Right ventricle myocardium superior (tissue), 1 donor: Measurements from ENCODE around the gene YAE1. TPM values are rescaled to one million over a fixed set of nuclear protein-coding genes. Genes with fewer than 3 reads are reported as not detected.
A peak's percentile ranks its signal among the peaks of the same experiment; 100 is the strongest.
"Not testable (repeated sequence)": the region's sequence is repeated elsewhere in the genome, so short reads cannot be mapped to it uniquely, and the experiment has no call there.

ENCODE experiments used
- ATAC-seq: fragments of 200-7000 bp; cut with Tn5 transposase; one replicate; pipeline ENCODE4 v1.9.1; 2020; ENCODE audit warnings: mild to moderate bottlenecking; ENCODE audit not compliant: poor library complexity
- DNase-seq: peaks from one replicate; pipeline ENCODE4 v3.0.0-alpha.2; 2020
- intact Hi-C: fragments of 100-400 bp; cut with DNase I; formaldehyde crosslinking; loops from one replicate; pipeline ENCODE4 v1.11.2; 2022
- long read RNA-seq: library from polyadenylated mRNA; unstranded; transcript quantifications from one replicate; pipeline ENCODE4 v2.0.0, GENCODE V29; 2021
- total RNA-seq: library from RNA; stranded (reverse); fragmentation: NEBNext Ultra II Directional; extraction: Animal tissue kit (Norgen Biotek cat#: 25700); gene quantifications from one replicate; pipeline ENCODE4 v1.2.1, GENCODE V29; 2021
- donor health status: DM: no; HTN: yes; CAD: no; lungs with severe emphysema.

The YAE1 gene
- total RNA-seq: 14.6 TPM
- long read RNA-seq, transcript YAE1-201 (3 exons, 899 nt): major isoform, 7 of 14 reads
- long read RNA-seq, partial matches to known transcripts: 0 of 14 reads
- long read RNA-seq, other reads (novel, unspliced or antisense): 5 of 14 reads

- peak; percentile 100 for ATAC-seq
- peak; percentile 91 for DNase-seq
- intact Hi-C loops: no loop called here
These were observed at the start of gene YAE1 for GRCh38 chr7:39566023-39566921. TSS of gene YAE1 (plus strand) at chr7:39566404. CDS start at chr7:39566419, 15 bp downstream.

- intact Hi-C loops: no loop called here
- DNase-seq (no peak), ATAC-seq (no peak)
These were observed 49.7 kb upstream of the YAE1 start for GRCh38 chr7:39516498-39516897.

- intact Hi-C loops: no loop called here
- ATAC-seq (no peak), DNase-seq (no peak)
These were observed 49.0 kb upstream of the YAE1 start for GRCh38 chr7:39517240-39517639.

- intact Hi-C loops: no loop called here
These were observed 40.3 kb upstream of the YAE1 start for GRCh38 chr7:39525926-39526325.

GRCh38 chr7:39526666-39527065, 39.5 kb upstream of the YAE1 start:
- ATAC-seq: no peak
- intact Hi-C loops: no loop called here
- no peak for DNase-seq

More at GRCh38 chr7:39525926-39526325, 40.3 kb upstream of the YAE1 start:
- ATAC-seq (no peak), DNase-seq (no peak)

GRCh38 chr7:39527296-39527695, 38.9 kb upstream of the YAE1 start:
- intact Hi-C loops: no loop called here
- ATAC-seq (no peak), DNase-seq (no peak)

- ATAC-seq: no peak
- intact Hi-C loops: no loop called here
- no peak for DNase-seq
These were observed 38.3 kb upstream of the YAE1 start for GRCh38 chr7:39527951-39528350.

GRCh38 chr7:39528849-39529248, 37.4 kb upstream of the YAE1 start:
- intact Hi-C loops: no loop called here
- no peak for ATAC-seq
- DNase-seq: no peak

- ATAC-seq (no peak), DNase-seq (no peak)
- intact Hi-C loops: no loop called here
These were observed 36.6 kb upstream of the YAE1 start for GRCh38 chr7:39529582-39529981.

GRCh38 chr7:39530971-39531370, 35.2 kb upstream of the YAE1 start:
- DNase-seq: no peak
- intact Hi-C loops: no loop called here
- ATAC-seq: no peak

- DNase-seq: no peak
- ATAC-seq: no peak
- intact Hi-C loops: no loop called here
These were observed 34.4 kb upstream of the YAE1 start for GRCh38 chr7:39531818-39532217.

GRCh38 chr7:39532832-39533231, 33.4 kb upstream of the YAE1 start:
- no peak for DNase-seq
- ATAC-seq: no peak
- intact Hi-C loops: no loop called here

GRCh38 chr7:39534599-39534998, 31.6 kb upstream of the YAE1 start:
- DNase-seq (no peak), ATAC-seq (no peak)
- intact Hi-C loops: no loop called here

- DNase-seq: no peak
- ATAC-seq: no peak
- intact Hi-C loops: no loop called here
These were observed 31.1 kb upstream of the YAE1 start for GRCh38 chr7:39535064-39535463.

- DNase-seq (no peak), ATAC-seq (no peak)
- intact Hi-C loops: no loop called here
These were observed 30.5 kb upstream of the YAE1 start for GRCh38 chr7:39535720-39536119.

- DNase-seq (no peak), ATAC-seq (no peak)
- intact Hi-C loops: no loop called here
These were observed 29.3 kb upstream of the YAE1 start for GRCh38 chr7:39536951-39537350.

- intact Hi-C loops: no loop called here
- DNase-seq: no peak
- no peak for ATAC-seq
These were observed 26.4 kb upstream of the YAE1 start for GRCh38 chr7:39539816-39540215.

- DNase-seq (no peak), ATAC-seq (no peak)
- intact Hi-C loops: no loop called here
These were observed 25.9 kb upstream of the YAE1 start for GRCh38 chr7:39540320-39540719.

- DNase-seq (no peak), ATAC-seq (no peak)
- intact Hi-C loops: no loop called here
These were observed 24.7 kb upstream of the YAE1 start for GRCh38 chr7:39541511-39541910.

- intact Hi-C loops, DNase-seq, ATAC-seq: not testable (repeated sequence)
These were observed 21.4 kb upstream of the YAE1 start for GRCh38 chr7:39544774-39545173.
